ENCODE results near the gene RANBP10.

RANBP10 gene

DNA sequence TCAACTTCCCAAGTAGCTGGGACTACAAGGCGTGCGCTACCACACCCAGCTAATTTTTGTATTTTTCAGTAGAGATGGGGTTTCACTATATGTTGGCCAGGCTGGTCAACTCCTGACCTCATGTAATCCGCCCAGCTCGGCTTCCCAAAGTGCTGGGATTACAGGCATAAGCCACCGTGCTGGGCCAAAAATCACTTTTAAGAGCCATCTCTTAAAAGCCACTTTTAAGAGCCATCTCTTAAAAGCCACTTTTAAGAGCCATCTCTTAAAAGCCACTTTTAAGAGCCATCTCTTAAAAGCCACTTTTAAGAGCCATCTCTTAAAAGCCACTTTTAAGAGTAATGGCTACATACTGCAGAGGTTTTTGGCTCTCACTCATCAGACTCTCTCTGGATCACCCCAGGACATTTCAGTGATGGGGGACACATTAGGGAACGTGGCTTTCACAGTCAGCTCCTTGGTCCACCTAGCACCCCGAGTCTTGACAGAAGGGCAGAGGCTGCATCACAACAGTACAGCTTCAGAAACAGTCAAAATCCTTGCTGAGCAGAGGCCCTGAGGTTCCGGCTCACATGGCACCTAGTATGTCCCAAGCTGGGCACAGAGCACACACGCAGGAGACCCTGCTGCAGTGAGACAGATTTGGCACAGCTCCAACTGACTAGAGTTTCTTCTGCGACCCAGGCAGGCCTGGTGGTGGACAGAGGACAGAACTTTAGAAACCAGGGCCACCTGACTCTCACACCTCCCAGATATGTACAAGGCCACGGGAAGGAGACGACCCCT is 23.6 kb downstream of the RANBP10 start:
- Histone ChIP-seq H2AFZ (ENCODE audit: low read depth, low read length) (no peak overlapping the region), H3K4me3 (ENCODE audit: low read length) (no peak overlapping the region), H3K27me3 (ENCODE audit: insufficient read depth, low read length) (no peaks in the 10 kb centered on the region), H3K36me3 (ENCODE audit: insufficient read depth, low read length) (peaks cover 6% of the 10 kb centered on the region), H3K9me3 (ENCODE audit: low read length) (no peaks in the 10 kb centered on the region), H3K4me1 (ENCODE audit: insufficient read depth, low read length) (no peaks in the 10 kb centered on the region)

DNA sequence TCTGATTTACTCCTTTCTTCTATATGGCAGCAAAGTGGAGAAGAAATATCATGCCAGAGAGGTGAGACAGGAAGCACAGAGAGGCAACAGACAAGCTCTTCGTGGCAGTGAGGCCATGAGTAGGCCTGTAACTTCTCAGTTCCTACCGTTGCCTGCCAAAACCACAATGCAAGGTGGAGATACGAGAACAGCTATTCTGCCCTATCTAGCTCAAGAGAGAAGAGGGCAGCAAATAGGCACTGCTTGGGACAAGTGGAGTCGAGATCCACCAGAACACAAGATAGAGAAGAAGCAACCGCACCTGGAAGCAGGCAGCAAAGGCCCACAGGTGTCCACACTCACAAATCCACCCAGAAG is 24.8 kb downstream of the RANBP10 start:
- Histone ChIP-seq H2AFZ (ENCODE audit: low read depth, low read length) (no peak overlapping the region), H3K36me3 (ENCODE audit: insufficient read depth, low read length) (peaks cover 6% of the 10 kb centered on the region), H3K4me1 (ENCODE audit: insufficient read depth, low read length) (no peaks in the 10 kb centered on the region)

DNA sequence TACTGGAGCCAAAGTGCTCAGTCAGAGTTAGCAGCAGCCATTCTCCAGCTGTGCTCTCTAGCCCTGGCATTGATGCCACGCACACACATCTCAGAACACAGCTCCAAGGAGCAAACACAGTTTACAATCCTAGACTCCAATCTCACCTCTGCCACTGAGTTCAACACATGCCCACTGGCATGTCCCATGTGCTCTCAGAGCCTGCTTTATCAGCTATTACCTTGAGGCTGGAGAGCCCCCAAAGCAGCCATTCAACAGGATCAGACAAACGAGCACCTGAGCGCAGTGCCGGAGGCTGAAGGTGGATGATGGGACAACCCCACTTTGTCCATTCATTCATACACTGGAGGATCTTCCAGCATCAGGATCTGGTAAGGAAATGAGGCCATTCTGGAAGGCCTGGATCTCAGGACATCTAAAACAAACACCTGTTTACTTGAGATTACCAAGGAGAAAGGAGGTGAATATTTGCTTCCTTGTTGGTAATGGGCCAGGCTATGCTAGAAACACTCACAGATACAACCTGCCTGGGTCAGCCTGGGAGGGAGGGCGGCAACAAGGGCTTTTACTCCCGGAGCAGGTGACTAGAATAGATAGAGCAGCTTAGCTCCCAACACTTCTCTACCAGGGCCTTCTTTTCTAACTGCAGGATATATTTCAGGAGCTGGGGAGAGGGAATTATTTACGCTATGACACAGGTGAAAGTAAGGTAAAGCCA is 25.4 kb downstream of the RANBP10 start:
- H3K4me3 ChIP-seq (ENCODE audit: low read length) = no peak overlapping the region

More for the DNA sequence above, 24.8 kb downstream of the RANBP10 start:
- no peak overlapping the region for H3K4me3 ChIP-seq (ENCODE audit: low read length)
- H3K9me3 ChIP-seq (ENCODE audit: low read length) = no peaks in the 10 kb centered on the region
- H3K27me3 ChIP-seq (ENCODE audit: insufficient read depth, low read length) = no peaks in the 10 kb centered on the region

DNA sequence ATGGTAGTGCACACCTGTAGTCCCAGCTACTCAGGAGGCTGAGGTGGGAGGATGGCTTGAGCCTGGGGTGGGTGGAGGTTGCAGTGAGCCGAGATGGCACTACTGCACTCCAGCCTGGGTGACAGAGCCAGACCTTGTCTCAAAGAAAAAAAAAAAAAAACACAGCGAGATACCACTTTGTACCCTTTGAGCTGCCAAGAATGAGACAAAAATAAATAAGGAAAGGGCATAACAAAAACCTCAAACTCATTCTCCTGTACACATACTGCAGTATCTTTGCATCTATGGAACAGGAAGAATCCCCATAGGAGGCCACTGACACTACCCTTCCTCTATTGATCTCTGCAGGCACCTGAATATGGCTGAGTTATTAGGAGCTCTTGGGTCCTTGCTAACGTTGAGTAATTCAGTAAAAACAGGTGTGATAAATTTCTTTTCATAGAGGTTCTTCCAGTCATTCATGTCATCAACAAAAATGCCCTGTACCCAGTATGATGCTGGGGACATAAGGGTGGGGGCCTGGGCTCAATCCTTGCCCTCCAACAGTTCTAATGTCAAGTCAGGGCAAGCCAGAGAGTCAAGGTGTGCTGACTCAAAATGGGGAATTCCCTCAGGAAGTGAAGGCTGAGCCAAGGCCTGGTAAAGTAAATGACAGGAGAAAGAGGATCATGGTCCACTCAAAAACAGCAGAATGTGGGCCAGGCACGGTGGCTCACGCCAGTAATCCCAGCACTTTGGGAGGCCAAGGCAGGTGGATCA is 26.9 kb downstream of the RANBP10 start:
- peaks cover 6% of the 10 kb centered on the region for H3K36me3 ChIP-seq (ENCODE audit: insufficient read depth, low read length)
- H3K27me3 ChIP-seq (ENCODE audit: insufficient read depth, low read length) = no peaks in the 10 kb centered on the region
- H3K4me3 ChIP-seq (ENCODE audit: low read length) = no peak overlapping the region
- H3K4me1 ChIP-seq (ENCODE audit: insufficient read depth, low read length) = no peaks in the 10 kb centered on the region
- no peak overlapping the region for H2AFZ ChIP-seq (ENCODE audit: low read depth, low read length)
- peaks cover 4% of the 10 kb centered on the region for H3K9me3 ChIP-seq (ENCODE audit: low read length)

More for the DNA sequence above, 25.4 kb downstream of the RANBP10 start:
- Histone ChIP-seq H2AFZ (ENCODE audit: low read depth, low read length) (no peak overlapping the region), H3K4me1 (ENCODE audit: insufficient read depth, low read length) (no peaks in the 10 kb centered on the region), H3K9me3 (ENCODE audit: low read length) (no peaks in the 10 kb centered on the region), H3K27me3 (ENCODE audit: insufficient read depth, low read length) (no peaks in the 10 kb centered on the region), H3K36me3 (ENCODE audit: insufficient read depth, low read length) (peaks cover 6% of the 10 kb centered on the region)

DNA sequence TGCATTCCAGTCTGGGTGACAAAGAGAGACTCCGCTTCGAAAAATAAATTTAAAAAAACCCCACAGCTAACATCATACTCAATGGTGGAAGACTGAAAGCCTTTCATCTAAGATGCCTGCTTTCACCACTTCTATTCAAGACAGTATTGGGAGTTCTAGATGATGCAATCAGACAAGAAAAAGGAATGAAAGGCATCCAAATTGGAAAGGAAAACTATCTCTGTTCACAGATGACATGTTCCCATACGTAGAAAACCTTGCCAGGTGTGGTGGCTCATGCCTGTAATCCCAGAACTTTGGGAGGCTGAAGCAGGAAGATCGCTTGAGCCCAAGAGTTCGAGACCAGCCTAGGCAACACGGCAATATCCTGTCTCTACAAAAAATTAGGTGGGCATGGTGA is 31.1 kb downstream of the RANBP10 start:
- Histone ChIP-seq H3K4me1 (ENCODE audit: insufficient read depth, low read length) (no peaks in the 10 kb centered on the region), H3K9me3 (ENCODE audit: low read length) (peaks cover 4% of the 10 kb centered on the region), H2AFZ (ENCODE audit: low read depth, low read length) (no peak overlapping the region), H3K27me3 (ENCODE audit: insufficient read depth, low read length) (no peaks in the 10 kb centered on the region), H3K36me3 (ENCODE audit: insufficient read depth, low read length) (peaks cover 4% of the 10 kb centered on the region), H3K4me3 (ENCODE audit: low read length) (no peak overlapping the region)

DNA sequence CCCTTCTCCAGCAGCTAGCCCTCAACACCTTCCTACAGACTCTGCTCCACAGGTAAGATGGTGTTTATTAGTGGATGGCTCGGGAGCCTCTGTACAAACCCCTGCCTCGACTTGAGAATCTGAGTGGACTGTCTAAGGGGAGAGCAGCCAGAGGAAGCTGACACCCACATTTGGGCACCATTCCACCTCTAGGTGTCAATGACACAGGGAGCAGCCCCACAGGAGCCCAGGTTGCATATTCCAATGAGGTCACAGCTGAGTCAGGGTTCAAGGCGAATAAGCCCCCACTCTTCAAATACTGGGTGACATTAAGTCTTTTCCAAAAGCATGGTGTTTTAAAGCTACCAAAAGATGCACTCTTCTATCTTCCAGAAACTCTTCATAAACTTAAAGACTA is 31.9 kb downstream of the RANBP10 start:
- Histone ChIP-seq H3K4me1 (ENCODE audit: insufficient read depth, low read length) (peaks cover 3% of the 10 kb centered on the region), H2AFZ (ENCODE audit: low read depth, low read length) (no peak overlapping the region), H3K4me3 (ENCODE audit: low read length) (no peak overlapping the region), H3K36me3 (ENCODE audit: insufficient read depth, low read length) (peaks cover 4% of the 10 kb centered on the region), H3K9me3 (ENCODE audit: low read length) (peaks cover 4% of the 10 kb centered on the region), H3K27me3 (ENCODE audit: insufficient read depth, low read length) (no peaks in the 10 kb centered on the region)

DNA sequence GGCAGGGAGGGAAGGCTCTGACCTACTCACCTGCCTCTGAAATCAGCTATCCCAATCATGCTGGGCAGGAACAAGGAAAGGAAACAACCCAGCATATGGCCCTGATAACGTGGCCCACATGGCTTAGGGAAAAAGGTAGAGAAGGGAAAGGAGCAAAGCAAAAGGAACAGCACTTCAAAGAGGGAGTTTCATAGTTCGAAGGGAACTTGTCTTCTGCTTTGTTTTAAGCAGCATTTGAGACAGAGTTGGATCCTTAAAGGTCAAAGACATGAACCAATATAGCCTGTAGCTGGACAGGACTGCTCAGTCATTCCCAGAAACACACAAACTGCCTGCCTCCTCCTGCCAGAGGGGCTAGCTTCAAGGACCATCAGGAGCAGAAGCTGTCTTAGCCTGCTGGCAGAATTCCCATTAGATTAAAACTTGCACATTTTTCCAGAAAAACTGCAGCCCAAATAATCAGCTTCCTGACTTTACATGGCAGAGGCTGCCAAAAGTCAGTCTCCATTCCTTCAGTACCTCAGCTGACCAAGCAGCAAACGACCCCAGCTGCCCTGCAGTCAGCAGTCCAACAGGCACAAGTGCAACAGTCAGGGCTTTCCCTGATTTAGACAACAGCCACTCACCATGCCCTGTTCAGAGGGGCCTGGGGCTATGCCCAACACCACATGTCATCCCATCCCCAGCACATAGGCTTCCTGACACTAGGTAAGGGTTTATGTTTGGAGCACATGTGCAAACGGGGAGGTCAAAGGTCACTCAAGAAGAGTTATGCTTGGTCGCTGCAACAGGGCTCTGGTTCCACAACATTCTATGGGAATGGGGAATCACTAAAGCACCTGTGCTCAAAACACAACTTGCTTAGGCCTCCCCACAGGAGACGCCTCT is 32.5 kb downstream of the RANBP10 start:
- H3K36me3 ChIP-seq (ENCODE audit: insufficient read depth, low read length) = peaks cover 4% of the 10 kb centered on the region
- H3K27me3 ChIP-seq (ENCODE audit: insufficient read depth, low read length) = no peaks in the 10 kb centered on the region
- H3K4me3 ChIP-seq (ENCODE audit: low read length) = no peak overlapping the region
- peaks cover 4% of the 10 kb centered on the region for H3K9me3 ChIP-seq (ENCODE audit: low read length)
- no peak overlapping the region for H2AFZ ChIP-seq (ENCODE audit: low read depth, low read length)
- peaks cover 3% of the 10 kb centered on the region for H3K4me1 ChIP-seq (ENCODE audit: insufficient read depth, low read length)

DNA sequence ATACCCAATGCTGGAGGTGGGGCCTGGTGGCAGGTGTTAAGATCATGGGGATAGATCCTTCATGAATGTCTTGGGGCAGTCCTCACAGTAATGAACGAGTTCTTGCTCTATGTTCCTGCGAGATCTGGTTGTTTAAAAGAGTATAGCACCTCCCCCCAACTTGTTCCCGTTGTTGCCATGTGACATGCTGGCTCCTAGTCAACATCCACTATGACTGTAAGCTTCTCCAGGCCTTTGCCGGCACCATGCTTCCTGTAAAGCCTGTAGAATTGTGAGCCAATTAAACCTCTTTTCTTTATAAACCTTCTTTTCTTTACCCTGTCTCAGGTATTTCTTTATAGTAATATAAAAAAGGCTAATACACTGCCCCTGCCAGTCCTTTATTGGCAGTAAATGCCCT is 33.3 kb downstream of the RANBP10 start:
- Histone ChIP-seq H3K36me3 (ENCODE audit: insufficient read depth, low read length) (peaks cover 4% of the 10 kb centered on the region), H3K4me3 (ENCODE audit: low read length) (no peak overlapping the region), H3K4me1 (ENCODE audit: insufficient read depth, low read length) (peaks cover 3% of the 10 kb centered on the region), H2AFZ (ENCODE audit: low read depth, low read length) (no peak overlapping the region), H3K9me3 (ENCODE audit: low read length) (peaks cover 4% of the 10 kb centered on the region), H3K27me3 (ENCODE audit: insufficient read depth, low read length) (no peaks in the 10 kb centered on the region)

DNA sequence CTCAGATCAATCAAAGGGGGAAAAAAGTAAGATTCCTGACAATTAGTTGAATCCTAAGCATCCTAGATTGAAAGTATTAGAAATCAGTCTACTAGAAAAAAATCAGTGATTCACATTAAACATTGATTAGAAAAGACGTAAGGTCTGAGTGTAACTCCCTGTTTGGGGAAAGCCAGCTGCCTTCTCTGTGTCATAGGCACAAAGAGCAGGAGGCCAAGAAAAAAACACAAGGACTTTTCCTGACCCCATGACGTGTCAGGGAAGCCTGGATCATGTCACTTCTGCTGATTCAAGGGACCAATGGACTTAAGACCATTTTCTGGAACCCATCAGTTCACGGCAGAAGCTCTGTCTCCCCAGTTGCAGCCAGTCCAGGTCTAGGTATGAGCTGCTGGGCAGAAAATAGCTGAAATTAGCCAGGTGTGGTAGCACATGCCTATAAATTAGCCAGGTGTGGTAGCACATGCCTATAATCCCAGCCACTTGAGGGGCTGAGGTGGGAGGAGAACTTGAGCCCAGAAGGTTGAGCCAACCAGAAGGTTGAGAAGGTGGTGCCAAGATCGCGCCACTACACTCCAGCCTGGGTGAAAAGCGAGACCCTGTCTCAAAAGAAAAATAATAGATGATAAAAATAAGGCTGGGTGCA is 35.9 kb downstream of the RANBP10 start:
- Histone ChIP-seq H2AFZ (ENCODE audit: low read depth, low read length) (no peak overlapping the region), H3K36me3 (ENCODE audit: insufficient read depth, low read length) (peaks cover 8% of the 10 kb centered on the region), H3K27me3 (ENCODE audit: insufficient read depth, low read length) (no peaks in the 10 kb centered on the region), H3K4me1 (ENCODE audit: insufficient read depth, low read length) (peaks cover 3% of the 10 kb centered on the region), H3K4me3 (ENCODE audit: low read length) (no peak overlapping the region), H3K9me3 (ENCODE audit: low read length) (peaks cover 2% of the 10 kb centered on the region)

DNA sequence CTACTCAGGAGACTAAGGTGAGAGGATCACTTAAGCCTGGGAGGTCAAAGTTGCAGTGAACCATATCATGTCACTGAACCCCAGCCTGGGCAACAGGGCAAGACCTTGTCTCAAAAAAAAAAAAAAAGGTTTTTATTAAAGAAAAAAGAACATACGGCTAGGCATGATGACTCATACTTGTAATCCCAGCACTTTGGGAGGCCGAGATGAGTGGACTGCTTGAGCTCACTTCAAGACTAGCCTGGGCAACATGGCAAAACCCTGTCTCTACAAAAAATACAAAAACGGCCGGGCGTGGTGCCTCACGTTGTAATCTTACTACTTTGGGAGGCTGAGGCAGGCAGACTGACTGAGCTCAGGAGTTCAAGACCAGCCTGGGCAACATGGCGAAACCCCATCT is 38.4 kb downstream of the RANBP10 start:
- no peak overlapping the region for H2AFZ ChIP-seq (ENCODE audit: low read depth, low read length)
- no peak overlapping the region for H3K4me3 ChIP-seq (ENCODE audit: low read length)
- no peaks in the 10 kb centered on the region for H3K27me3 ChIP-seq (ENCODE audit: insufficient read depth, low read length)
- no peaks in the 10 kb centered on the region for H3K9me3 ChIP-seq (ENCODE audit: low read length)
- peaks cover 12% of the 10 kb centered on the region for H3K36me3 ChIP-seq (ENCODE audit: insufficient read depth, low read length)
- peaks cover 3% of the 10 kb centered on the region for H3K4me1 ChIP-seq (ENCODE audit: insufficient read depth, low read length)

DNA sequence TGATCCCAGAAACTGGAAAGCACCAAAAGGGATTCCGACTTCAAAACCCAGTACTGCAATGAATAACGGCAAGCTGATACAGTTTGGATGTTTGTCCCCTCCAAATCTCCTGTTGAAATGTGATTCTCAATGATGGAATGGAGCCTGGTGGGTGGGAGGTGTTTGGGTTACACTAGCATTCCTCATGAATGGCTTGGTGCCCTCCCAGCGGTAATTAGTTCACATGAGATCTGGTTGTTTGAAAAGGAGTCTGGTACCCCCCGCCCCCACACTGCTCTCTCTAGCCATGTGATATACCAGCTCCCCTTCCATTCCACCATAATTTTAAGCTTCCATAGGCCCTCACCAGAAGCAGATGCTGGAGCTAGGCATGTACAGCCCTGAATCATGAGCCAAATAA is 40.1 kb downstream of the RANBP10 start:
- Histone ChIP-seq H3K9me3 (ENCODE audit: low read length) (no peaks in the 10 kb centered on the region), H2AFZ (ENCODE audit: low read depth, low read length) (no peak overlapping the region), H3K36me3 (ENCODE audit: insufficient read depth, low read length) (peaks cover 10% of the 10 kb centered on the region), H3K27me3 (ENCODE audit: insufficient read depth, low read length) (no peaks in the 10 kb centered on the region), H3K4me1 (ENCODE audit: insufficient read depth, low read length) (peaks cover 3% of the 10 kb centered on the region), H3K4me3 (ENCODE audit: low read length) (no peak overlapping the region)

DNA sequence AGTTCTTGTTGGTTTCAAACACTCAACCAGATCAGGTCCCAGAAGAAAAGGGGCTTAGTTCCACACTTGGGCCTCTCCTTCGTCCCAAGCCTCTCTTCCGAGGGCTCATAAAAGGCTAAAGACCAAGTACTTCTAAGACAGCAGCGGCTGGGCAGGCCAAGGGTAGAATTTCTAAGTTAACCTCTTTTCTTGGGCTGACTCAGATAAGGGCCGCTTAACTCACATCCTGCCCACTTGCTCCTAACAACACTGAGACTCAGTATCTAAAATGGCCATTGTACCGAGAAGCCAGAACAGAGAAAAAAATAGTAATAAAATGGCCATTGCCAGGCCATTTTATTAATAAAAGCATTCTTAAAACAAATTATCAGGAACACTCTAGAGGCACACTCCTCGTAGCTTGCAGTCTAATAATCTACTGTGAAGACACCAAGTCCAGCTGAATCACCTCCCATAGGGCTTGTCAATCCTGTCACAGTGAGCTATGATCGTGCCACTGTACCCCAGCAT is 42.1 kb downstream of the RANBP10 start:
- H2AFZ ChIP-seq (ENCODE audit: low read depth, low read length) = no peak overlapping the region
- H3K36me3 ChIP-seq (ENCODE audit: insufficient read depth, low read length) = peaks cover 14% of the 10 kb centered on the region
- no peak overlapping the region for H3K4me3 ChIP-seq (ENCODE audit: low read length)
- H3K9me3 ChIP-seq (ENCODE audit: low read length) = no peaks in the 10 kb centered on the region
- H3K27me3 ChIP-seq (ENCODE audit: insufficient read depth, low read length) = no peaks in the 10 kb centered on the region
- no peaks in the 10 kb centered on the region for H3K4me1 ChIP-seq (ENCODE audit: insufficient read depth, low read length)

All from neuron (in vitro differentiated cells).